Measurements from ENCODE around the gene DTNB.
"Not testable (repeated sequence)": the region's sequence is repeated elsewhere in the genome, so short reads cannot be mapped to it uniquely, and the experiment has no call there.

DTNB gene

GRCh38 chr2:25684577-25685473 lies 11.4 kb upstream of the DTNB start:
- no peak for DNase-seq (ENCODE audit: low read depth in 2 of 2, low spot score in 1 of 2)

- DNase-seq (ENCODE audit: low read depth in 2 of 2, low spot score in 1 of 2): no peak
Measured at GRCh38 chr2:25682082-25682481, 8.7 kb upstream of the DTNB start.

GRCh38 chr2:25677877-25678276 lies 4.5 kb upstream of the DTNB start:
- DNase-seq (ENCODE audit: low read depth in 2 of 2, low spot score in 1 of 2): no peak

GRCh38 chr2:25674077-25674362 lies 643 bp upstream of the DTNB start:
- DNase-seq (ENCODE audit: low read depth in 2 of 2, low spot score in 1 of 2): no peak

GRCh38 chr2:25672494-25673299 lies 680 bp downstream of the DTNB start:
- peak; percentile 28 to 53 for DNase-seq (ENCODE audit: low read depth in 2 of 2, low spot score in 1 of 2)

- no peak for DNase-seq (ENCODE audit: low read depth in 2 of 2, low spot score in 1 of 2)
Measured at GRCh38 chr2:25671622-25672021, 1.8 kb downstream of the DTNB start.

GRCh38 chr2:25669520-25669919 lies 3.9 kb downstream of the DTNB start:
- no peak for DNase-seq (ENCODE audit: low read depth in 2 of 2, low spot score in 1 of 2)

GRCh38 chr2:25666218-25666617 lies 7.2 kb downstream of the DTNB start:
- DNase-seq (ENCODE audit: low read depth in 2 of 2, low spot score in 1 of 2): no peak

GRCh38 chr2:25665429-25665828 lies 7.9 kb downstream of the DTNB start:
- not testable (repeated sequence) for DNase-seq (ENCODE audit: low read depth in 2 of 2, low spot score in 1 of 2)

GRCh38 chr2:25664965-25665307 lies 8.4 kb downstream of the DTNB start:
- no peak for DNase-seq (ENCODE audit: low read depth in 2 of 2, low spot score in 1 of 2)

GRCh38 chr2:25664183-25664964 lies 9.0 kb downstream of the DTNB start:
- DNase-seq (ENCODE audit: low read depth in 2 of 2, low spot score in 1 of 2): no peak

- DNase-seq (ENCODE audit: low read depth in 2 of 2, low spot score in 1 of 2): no peak
Measured at GRCh38 chr2:25655316-25655715, 18.1 kb downstream of the DTNB start.

- no peak for DNase-seq (ENCODE audit: low read depth in 2 of 2, low spot score in 1 of 2)
Measured at GRCh38 chr2:25654801-25655200, 18.6 kb downstream of the DTNB start.

- no peak for DNase-seq (ENCODE audit: low read depth in 2 of 2, low spot score in 1 of 2)
Measured at GRCh38 chr2:25651782-25652455, 21.5 kb downstream of the DTNB start.

GRCh38 chr2:25651066-25651465 lies 22.3 kb downstream of the DTNB start:
- DNase-seq (ENCODE audit: low read depth in 2 of 2, low spot score in 1 of 2): no peak

- DNase-seq (ENCODE audit: low read depth in 2 of 2, low spot score in 1 of 2): no peak
Measured at GRCh38 chr2:25650256-25650655, 23.1 kb downstream of the DTNB start.

- no peak for DNase-seq (ENCODE audit: low read depth in 2 of 2, low spot score in 1 of 2)
Measured at GRCh38 chr2:25649786-25650185, 23.6 kb downstream of the DTNB start.

GRCh38 chr2:25642298-25642697 lies 31.1 kb downstream of the DTNB start:
- DNase-seq (ENCODE audit: low read depth in 2 of 2, low spot score in 1 of 2): no peak

GRCh38 chr2:25639696-25640095 lies 33.7 kb downstream of the DTNB start:
- no peak for DNase-seq (ENCODE audit: low read depth in 2 of 2, low spot score in 1 of 2)

- no peak for DNase-seq (ENCODE audit: low read depth in 2 of 2, low spot score in 1 of 2)
Measured at GRCh38 chr2:25639131-25639530, 34.2 kb downstream of the DTNB start.

GRCh38 chr2:25635797-25636196 lies 37.6 kb downstream of the DTNB start:
- no peak for DNase-seq (ENCODE audit: low read depth in 2 of 2, low spot score in 1 of 2)
